RWPE1 (cell line): Measurements from ENCODE around the gene GNAQ.

ENCODE experiments used
- CTCF ChIA-PET: fragments of 350-600 bp; sonication (Branson Sonifier 250); formaldehyde crosslinking; extraction: SDS; loops from one replicate; lab custom pipeline; 2021; lab: Yijun Ruan, JAX
- POLR2A ChIA-PET: fragments of 400-600 bp; formaldehyde crosslinking; extraction: SDS; loops from one replicate; lab custom pipeline; 2020; ENCODE audit warnings: antibody characterized with exemption; ENCODE audit not compliant: low non-redundant PET; lab: Yijun Ruan, JAX
- DNase-seq: peaks from one replicate; pipeline ENCODE4 v3.0.0; 2012; ENCODE audit warnings: low spot score
- H3K27ac ChIP-seq: fragments of 450-650 bp; 2 replicates; pipeline ENCODE4 v1.5.1; 2017
- TF ChIP-seq, protein P1 (sequence below): fragments of 450-650 bp; conservative IDR thresholded peaks from 2 replicates; pipeline ENCODE4 v1.5.1; 2017; ENCODE audit warnings: low read depth, mild to moderate bottlenecking

GNAQ gene

GRCh38 chr9:77805810-77806209 is 225.8 kb downstream of the GNAQ start:
- no peak overlapping the region for H3K27ac ChIP-seq
- CTCF ChIA-PET: interaction anchor here (0.5 to 1.3 kb wide), 2 partner anchors 263 to 372 kb away, joined by 3 read pairs; no protein-coding TSS in a partner anchor
- TF ChIP-seq, protein P1, sequence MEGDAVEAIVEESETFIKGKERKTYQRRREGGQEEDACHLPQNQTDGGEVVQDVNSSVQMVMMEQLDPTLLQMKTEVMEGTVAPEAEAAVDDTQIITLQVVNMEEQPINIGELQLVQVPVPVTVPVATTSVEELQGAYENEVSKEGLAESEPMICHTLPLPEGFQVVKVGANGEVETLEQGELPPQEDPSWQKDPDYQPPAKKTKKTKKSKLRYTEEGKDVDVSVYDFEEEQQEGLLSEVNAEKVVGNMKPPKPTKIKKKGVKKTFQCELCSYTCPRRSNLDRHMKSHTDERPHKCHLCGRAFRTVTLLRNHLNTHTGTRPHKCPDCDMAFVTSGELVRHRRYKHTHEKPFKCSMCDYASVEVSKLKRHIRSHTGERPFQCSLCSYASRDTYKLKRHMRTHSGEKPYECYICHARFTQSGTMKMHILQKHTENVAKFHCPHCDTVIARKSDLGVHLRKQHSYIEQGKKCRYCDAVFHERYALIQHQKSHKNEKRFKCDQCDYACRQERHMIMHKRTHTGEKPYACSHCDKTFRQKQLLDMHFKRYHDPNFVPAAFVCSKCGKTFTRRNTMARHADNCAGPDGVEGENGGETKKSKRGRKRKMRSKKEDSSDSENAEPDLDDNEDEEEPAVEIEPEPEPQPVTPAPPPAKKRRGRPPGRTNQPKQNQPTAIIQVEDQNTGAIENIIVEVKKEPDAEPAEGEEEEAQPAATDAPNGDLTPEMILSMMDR: no peak
- POLR2A ChIA-PET: no interaction called here
- DNase-seq: no peak

- H3K27ac ChIP-seq: no peak overlapping the region
- POLR2A ChIA-PET: no interaction called here
Measured at GRCh38 chr9:77803423-77803822, 228.2 kb downstream of the GNAQ start.

GRCh38 chr9:77802515-77803293 is 228.9 kb downstream of the GNAQ start:
- ChIA-PET CTCF (interaction anchor here (0.6 to 0.7 kb wide), 2 partner anchors 331 to 494 kb away, joined by 5 to 10 read pairs; partner anchors contain the start of gene PSAT1), POLR2A (no interaction called here)
- TF ChIP-seq, protein P1: no peak
- no peak for DNase-seq
- no peak overlapping the region for H3K27ac ChIP-seq

More at GRCh38 chr9:77803423-77803822, 228.2 kb downstream of the GNAQ start:
- CTCF ChIA-PET: interaction anchor here (1.0 kb wide), 1 partner anchor 93 kb away, joined by 3 read pairs; no protein-coding TSS in a partner anchor
- TF ChIP-seq, protein P1: no peak
- no peak for DNase-seq

DNA sequence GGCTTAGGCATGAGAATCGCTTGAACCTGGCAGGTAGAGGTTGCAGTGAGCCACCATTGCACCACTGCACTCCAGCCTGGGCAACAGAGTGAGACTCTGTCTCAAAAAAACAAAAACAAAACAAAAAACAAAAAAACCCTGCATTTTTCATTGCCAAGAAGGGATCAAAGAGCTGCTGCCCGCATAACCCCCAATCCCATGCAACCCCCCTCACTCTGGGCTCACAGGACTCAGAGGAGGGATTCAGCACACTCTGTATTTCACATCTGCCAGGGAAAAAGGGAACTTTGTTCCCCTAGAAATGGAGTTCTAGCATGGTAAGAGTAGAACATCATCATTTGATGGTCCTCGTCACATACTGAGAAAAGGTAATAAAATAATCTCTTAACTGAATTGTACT is 229.5 kb downstream of the GNAQ start:
- ChIA-PET CTCF (interaction anchor here (0.6 kb wide), 1 partner anchor 331 kb away, joined by 5 read pairs; no protein-coding TSS in a partner anchor), POLR2A (no interaction called here)
- no peak overlapping the region for H3K27ac ChIP-seq
- DNase-seq: no peak
- TF ChIP-seq, protein P1: no peak

- no peak overlapping the region for H3K27ac ChIP-seq
- CTCF ChIA-PET: no interaction called here
- TF ChIP-seq, protein P1: no peak
- no peak for DNase-seq
- POLR2A ChIA-PET: no interaction called here
Measured at GRCh38 chr9:77800924-77801551, 230.6 kb downstream of the GNAQ start.

DNA sequence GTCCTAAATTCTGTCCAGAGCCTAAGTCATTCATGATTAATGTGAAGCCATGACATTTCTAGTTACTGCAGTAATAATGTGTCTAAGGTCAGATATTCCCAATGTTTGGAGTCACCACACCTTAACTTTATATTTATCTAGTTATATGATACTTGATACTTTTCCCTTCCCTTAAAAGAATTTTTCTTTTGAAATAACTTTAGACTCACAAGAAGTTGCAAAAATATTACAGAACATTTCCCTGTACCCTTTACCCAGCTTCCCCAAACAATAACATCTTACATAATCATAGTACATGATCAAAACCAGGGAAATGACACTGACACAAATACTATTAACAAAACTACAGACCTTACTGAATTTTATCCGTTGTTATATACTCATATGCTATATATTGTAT is 233.5 kb downstream of the GNAQ start:
- CTCF ChIA-PET: no interaction called here
- POLR2A ChIA-PET: no interaction called here
- TF ChIP-seq, protein P1: no peak
- no peak overlapping the region for H3K27ac ChIP-seq
- no peak for DNase-seq
